ENCODE measurements around the gene RPL39.
A peak's percentile ranks its signal among the peaks of the same experiment; 100 is the strongest.
"Not testable (repeated sequence)": the region's sequence is repeated elsewhere in the genome, so short reads cannot be mapped to it uniquely, and the experiment has no call there.

Gene RPL39

GRCh38 chrX:119763181-119763580, 28.2 kb downstream of the RPL39 start:
- peak; percentile 54 for DNase-seq (ENCODE audit: low spot score)

- DNase-seq (ENCODE audit: low spot score) = no peak
These were observed 28.7 kb downstream of the RPL39 start for GRCh38 chrX:119762718-119763117.

- DNase-seq (ENCODE audit: low spot score) = no peak
These were observed 31.2 kb downstream of the RPL39 start for GRCh38 chrX:119760026-119760877.

- no peak for DNase-seq (ENCODE audit: low spot score)
These were observed 32.1 kb downstream of the RPL39 start for GRCh38 chrX:119759248-119759766.

GRCh38 chrX:119758731-119759247, 32.6 kb downstream of the RPL39 start:
- DNase-seq (ENCODE audit: low spot score) = peak; percentile 36

GRCh38 chrX:119757979-119758730, 33.3 kb downstream of the RPL39 start, which contains the start of gene SOWAHD:
TSS of gene SOWAHD (plus strand) at chrX:119758588. CDS start at chrX:119758668, 80 bp downstream.
- DNase-seq (ENCODE audit: low spot score) = no peak

- DNase-seq (ENCODE audit: low spot score) = no peak
These were observed 33.8 kb downstream of the RPL39 start for GRCh38 chrX:119757646-119757978.

- DNase-seq (ENCODE audit: low spot score) = no peak
These were observed 34.3 kb downstream of the RPL39 start for GRCh38 chrX:119756926-119757635.

- no peak for DNase-seq (ENCODE audit: low spot score)
These were observed 35.4 kb downstream of the RPL39 start for GRCh38 chrX:119755981-119756533.

GRCh38 chrX:119753639-119754257, 37.7 kb downstream of the RPL39 start:
- no peak for DNase-seq (ENCODE audit: low spot score)

GRCh38 chrX:119753001-119753400, 38.4 kb downstream of the RPL39 start:
- DNase-seq (ENCODE audit: low spot score) = no peak

GRCh38 chrX:119750751-119751150, 40.7 kb downstream of the RPL39 start:
- not testable (repeated sequence) for DNase-seq (ENCODE audit: low spot score)

- DNase-seq (ENCODE audit: low spot score) = not testable (repeated sequence)
These were observed 41.3 kb downstream of the RPL39 start for GRCh38 chrX:119750131-119750530.

GRCh38 chrX:119745283-119745848, 46.1 kb downstream of the RPL39 start:
- no peak for DNase-seq (ENCODE audit: low spot score)

GRCh38 chrX:119738742-119739141, 52.7 kb downstream of the RPL39 start:
- no peak for DNase-seq (ENCODE audit: low spot score)
